SH-SY5Y (cell line): ENCODE results near the gene PARVB.

ENCODE experiments used
- GATA2 ChIP-seq: IDR thresholded peaks from 2 replicates; pipeline ENCODE4 v1.6.1; 2011; ENCODE audit warnings: mild to moderate bottlenecking, low read depth, low read length
- GATA3 ChIP-seq: IDR thresholded peaks from 2 replicates; pipeline ENCODE4 v1.6.1; 2011; ENCODE audit warnings: low read depth, mild to moderate bottlenecking, low read length, moderate library complexity

DNA sequence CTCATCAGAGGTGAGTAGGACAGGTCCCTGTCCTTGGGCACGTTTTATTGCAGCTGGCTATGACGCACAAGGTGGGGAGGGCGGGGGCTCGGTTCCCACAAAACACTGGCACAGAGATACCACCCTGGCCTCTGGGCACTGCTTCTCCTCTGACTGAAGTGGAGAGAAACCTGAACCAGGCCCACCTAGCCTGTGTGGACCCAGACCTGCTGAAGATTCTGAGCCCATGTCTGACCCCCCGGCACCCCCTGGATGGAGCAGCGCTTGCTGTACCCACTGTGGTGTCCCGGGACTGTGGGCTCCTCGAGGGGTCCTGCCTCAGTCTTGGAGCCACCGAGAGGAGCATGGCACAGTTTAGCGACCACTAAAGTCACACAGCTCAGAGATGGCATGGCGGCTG, 72.6 kb downstream of the PARVB start:
- TF ChIP-seq GATA3, result no peak
- no peak for TF ChIP-seq GATA2
